H1 (cell line): ENCODE measurements around the gene NXN. TPM values are rescaled to one million over a fixed set of nuclear protein-coding genes. Genes with fewer than 3 reads are reported as not detected.

ENCODE experiments used
- CEBPB ChIP-seq: IDR thresholded peaks from 2 replicates; pipeline ENCODE4 v1.6.1; 2012; ENCODE audit warnings: low read depth, low read length
- KDM5A ChIP-seq: fragments of 200-600 bp; IDR thresholded peaks from 2 replicates; pipeline ENCODE4 v1.7.1; 2012; ENCODE audit warnings: mild to moderate bottlenecking, low read length, inconsistent platforms, mixed read lengths
- SAP30 ChIP-seq: fragments of 300-600 bp; sonication (generic); IDR thresholded peaks from 2 replicates; pipeline ENCODE4 v1.7.1; 2012; ENCODE audit warnings: low read length, moderate library complexity, mild to moderate bottlenecking, inconsistent platforms; ENCODE audit not compliant: insufficient read depth, insufficient replicate concordance
- polyA plus RNA-seq, 7 experiments: library from polyadenylated mRNA; depleted of rRNA in 3 of 7; stranded (reverse) in 5 of 7; unstranded in 2 of 7; fragments of >200 nt in 5 of 7; fragments of 200-250 nt in 2 of 7; gene quantifications; 1 replicate in 5 of 7; 2 replicates in 1 of 7; 4 replicates in 1 of 7; pipeline versions ENCODE4 v1.2.1 to v1.2.3, GENCODE V29; 2011 to 2013; ENCODE audit warnings: missing spikeins in 2 of 7, mixed read lengths in 2 of 7
- total RNA-seq: library from RNA; stranded (reverse); fragmentation: NEBNext Ultra II Directional; extraction: Animal tissue kit (Norgen Biotek cat#: 25700); gene quantifications from 2 replicates; pipeline ENCODE4 v1.2.1, GENCODE V29; 2021

The NXN gene
- total and polyA plus RNA-seq, 2 of the 8 experiments (the other 6 are each of a cell fraction or from before 2014, with no cell fraction given), result 94.1 to 107 TPM

DNA sequence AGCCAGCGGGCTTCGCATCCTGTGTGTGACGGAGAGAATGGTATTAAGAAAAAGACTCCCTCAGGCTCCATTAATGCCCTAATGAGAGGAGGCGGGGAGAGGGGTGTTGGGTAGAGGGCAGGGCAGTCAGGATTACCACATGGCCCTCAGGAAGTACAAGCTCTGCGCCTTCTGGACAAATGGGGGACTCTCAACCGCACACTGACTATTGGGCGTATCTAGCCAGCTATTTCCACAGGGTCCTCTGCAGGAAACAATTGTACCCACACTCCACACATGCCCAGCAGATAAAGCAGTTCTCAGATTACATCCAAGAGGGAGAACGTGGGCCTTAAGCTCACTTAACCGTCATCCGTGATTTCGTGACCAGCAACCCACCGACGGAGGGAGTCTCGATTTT lies 14.7 kb downstream of the NXN start (continued):
- TF ChIP-seq KDM5A, result no peak
- TF ChIP-seq SAP30, result no peak
- no peak for TF ChIP-seq CEBPB
